LHCN-M2 (cell line): ENCODE data around the gene DEPDC1B. TPM values are rescaled to one million over a fixed set of nuclear protein-coding genes. Genes with fewer than 3 reads are reported as not detected.
"Not testable (repeated sequence)": the region's sequence is repeated elsewhere in the genome, so short reads cannot be mapped to it uniquely, and the experiment has no call there.

Source experiments
- DNase-seq: peaks from one replicate; pipeline ENCODE4 v3.0.0-alpha.2; 2012; ENCODE audit warnings: low read depth
- total RNA-seq: library from RNA; depleted of rRNA; stranded (reverse); fragments of >200 nt; gene quantifications from 2 replicates; pipeline ENCODE4 v1.2.3, GENCODE V29; 2014; rRNA removed

Gene DEPDC1B
- total RNA-seq, 1 experiment from 2014 or later = 20.9 TPM

- no peak for DNase-seq
Observed at GRCh38 chr5:60585618-60586017, 114.3 kb downstream of the DEPDC1B start.

- DNase-seq = no peak
Observed at GRCh38 chr5:60584304-60584703, 115.7 kb downstream of the DEPDC1B start.

- DNase-seq = no peak
Observed at GRCh38 chr5:60583616-60584015, 116.3 kb downstream of the DEPDC1B start.

GRCh38 chr5:60578315-60578714 lies 121.7 kb downstream of the DEPDC1B start:
- no peak for DNase-seq

GRCh38 chr5:60577116-60577515 lies 122.8 kb downstream of the DEPDC1B start:
- DNase-seq = no peak

GRCh38 chr5:60576425-60576824 lies 123.5 kb downstream of the DEPDC1B start:
- no peak for DNase-seq

- DNase-seq = no peak
Observed at GRCh38 chr5:60568646-60569045, 131.3 kb downstream of the DEPDC1B start.

- DNase-seq = no peak
Observed at GRCh38 chr5:60563696-60564324, 136.2 kb downstream of the DEPDC1B start.

GRCh38 chr5:60553291-60553690 lies 146.7 kb downstream of the DEPDC1B start:
- DNase-seq = not testable (repeated sequence)

GRCh38 chr5:60551829-60552228 lies 148.1 kb downstream of the DEPDC1B start:
- DNase-seq = no peak

- DNase-seq = no peak
Observed at GRCh38 chr5:60551250-60551649, 148.7 kb downstream of the DEPDC1B start.

GRCh38 chr5:60550311-60550710 lies 149.7 kb downstream of the DEPDC1B start:
- no peak for DNase-seq

GRCh38 chr5:60549841-60550240 lies 150.1 kb downstream of the DEPDC1B start:
- DNase-seq = no peak

Other genes with a start within 250 kb of the DEPDC1B start
- not detected in 2 replicates for gene ELOVL7, start 144.1 kb upstream of the DEPDC1B start, total RNA-seq
- gene ERCC8, start 244.9 kb upstream of the DEPDC1B start, total RNA-seq = 24.0 and 29.5 TPM in 2 replicates
- 35.0 and 36.5 TPM in 2 replicates for gene NDUFAF2, start 245.0 kb upstream of the DEPDC1B start, total RNA-seq